Measurements from ENCODE around the gene ZNF688. TPM values are rescaled to one million over a fixed set of nuclear protein-coding genes. Genes with fewer than 3 reads are reported as not detected.
"Not testable (repeated sequence)": the region's sequence is repeated elsewhere in the genome, so short reads cannot be mapped to it uniquely, and the experiment has no call there.

The ZNF688 gene
- polyA plus RNA-seq, 1 donor: 13.6 TPM

- peak; percentile 97 for DNase-seq
Measured at GRCh38 chr16:30557957-30558788, 13.3 kb downstream of the ZNF688 start, which contains the start of gene ZNF764. ZNF764 (minus strand) TSS chr16:30558374; CDS start chr16:30558182, 192 bp downstream.

GRCh38 chr16:30557707-30557956 lies 13.9 kb downstream of the ZNF688 start:
- DNase-seq: no peak

GRCh38 chr16:30556125-30556473 lies 15.4 kb downstream of the ZNF688 start:
- DNase-seq: no peak

GRCh38 chr16:30555315-30556124 lies 16.0 kb downstream of the ZNF688 start:
- no peak for DNase-seq

- DNase-seq: no peak
Measured at GRCh38 chr16:30554557-30555314, 16.8 kb downstream of the ZNF688 start.

- no peak for DNase-seq
Measured at GRCh38 chr16:30553393-30553899, 18.1 kb downstream of the ZNF688 start.

- no peak for DNase-seq
Measured at GRCh38 chr16:30552956-30553355, 18.6 kb downstream of the ZNF688 start.

- no peak for DNase-seq
Measured at GRCh38 chr16:30551781-30552180, 19.7 kb downstream of the ZNF688 start.

GRCh38 chr16:30548416-30549253 lies 22.9 kb downstream of the ZNF688 start:
- no peak for DNase-seq

- DNase-seq: no peak
Measured at GRCh38 chr16:30546115-30546514, 25.4 kb downstream of the ZNF688 start.

GRCh38 chr16:30543067-30543466 lies 28.4 kb downstream of the ZNF688 start:
- DNase-seq: no peak

GRCh38 chr16:30541502-30542329 lies 29.8 kb downstream of the ZNF688 start:
- DNase-seq: no peak

GRCh38 chr16:30540916-30541464 lies 30.5 kb downstream of the ZNF688 start:
- not testable (repeated sequence) for DNase-seq

GRCh38 chr16:30539986-30540526 lies 31.5 kb downstream of the ZNF688 start:
- not testable (repeated sequence) for DNase-seq

- DNase-seq: no peak
Measured at GRCh38 chr16:30539000-30539964, 32.2 kb downstream of the ZNF688 start.

- DNase-seq: not testable (repeated sequence)
Measured at GRCh38 chr16:30536391-30537024, 35.0 kb downstream of the ZNF688 start.

GRCh38 chr16:30535777-30536190 lies 35.7 kb downstream of the ZNF688 start:
- DNase-seq: peak; percentile 77

GRCh38 chr16:30535106-30535776 lies 36.3 kb downstream of the ZNF688 start:
- DNase-seq: no peak
